ENCODE data around the gene GRIK2.

Gene GRIK2

DNA sequence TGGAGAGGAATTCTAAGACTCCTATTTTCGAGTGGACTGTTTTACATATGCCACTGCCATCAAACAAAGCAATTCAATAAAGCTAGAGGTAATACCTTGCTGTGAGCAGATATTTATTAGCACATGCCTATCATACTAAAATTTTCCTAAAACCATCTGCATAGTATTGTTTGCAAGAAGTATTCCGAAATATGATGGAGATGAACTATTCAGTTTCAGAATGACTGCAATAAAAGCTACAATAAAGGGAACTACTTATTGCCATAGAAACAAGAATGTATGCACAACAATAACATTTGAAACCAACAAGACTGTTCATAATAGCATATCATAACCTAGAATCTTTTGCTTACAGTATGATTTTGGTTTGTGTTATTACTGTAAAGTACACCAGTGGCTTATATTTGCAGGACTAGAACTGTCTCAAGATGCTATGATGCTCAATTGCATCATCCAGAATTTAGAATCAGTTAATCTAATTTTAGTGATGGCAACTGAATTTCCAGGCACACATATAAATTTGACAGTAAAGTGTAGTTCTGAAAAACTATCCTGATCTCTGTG, 144.3 kb downstream of the GRIK2 start:
- no peak for DNase-seq (ENCODE audit: low read depth in 2 of 2)

DNA sequence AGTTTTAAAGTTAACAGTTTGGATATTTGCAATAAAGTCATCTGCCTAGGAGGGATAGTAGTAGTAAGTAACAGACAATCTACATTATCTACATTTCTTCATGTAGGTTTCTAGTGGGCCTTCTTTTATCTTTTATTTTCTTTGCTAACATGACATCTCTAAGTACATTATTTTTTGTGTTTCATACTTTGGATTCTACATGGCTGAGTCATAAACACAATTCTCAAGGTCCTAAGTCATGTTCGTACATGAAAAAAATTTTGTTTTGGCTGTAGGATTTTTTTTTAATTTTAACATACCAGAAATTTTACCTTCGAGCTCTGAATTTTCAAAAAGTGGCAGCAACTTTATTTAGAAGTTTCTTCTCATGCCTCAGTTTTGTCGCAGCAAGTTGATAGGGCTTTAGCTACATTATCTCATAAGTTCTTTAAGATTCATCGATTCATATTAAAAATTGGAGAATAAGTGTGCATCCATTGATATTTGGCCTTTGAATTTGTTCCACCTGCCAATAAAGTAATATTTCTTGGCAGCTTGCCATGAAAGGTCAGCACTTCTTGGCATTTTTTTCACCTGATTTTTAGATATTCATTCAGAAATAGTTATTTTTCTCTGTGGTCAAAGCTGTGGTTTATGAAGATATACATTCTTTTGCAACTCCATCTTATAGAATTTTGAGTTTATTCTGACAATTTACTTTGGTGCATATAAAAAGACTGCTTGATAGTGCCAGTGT, 146.2 kb downstream of the GRIK2 start:
- DNase-seq (ENCODE audit: low read depth in 2 of 2): no peak

DNA sequence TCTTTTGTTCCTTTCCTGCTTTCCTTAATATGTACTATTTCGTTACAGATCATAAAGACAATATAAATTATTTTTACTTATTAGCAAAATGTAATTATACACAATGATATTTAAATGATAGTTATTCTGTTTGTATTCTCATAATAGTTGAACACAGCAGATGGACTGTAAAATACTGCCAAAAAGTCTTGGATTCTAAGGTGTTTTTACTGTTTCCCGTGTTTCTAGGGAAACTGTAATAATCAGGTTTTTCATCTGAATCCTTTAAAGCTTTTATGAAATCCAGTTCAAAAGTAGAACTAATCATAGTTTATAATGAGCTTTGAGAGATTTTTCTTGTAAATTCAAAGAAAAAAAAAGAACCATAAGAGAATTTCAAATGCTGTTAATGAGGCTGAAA, 148.4 kb downstream of the GRIK2 start:
- DNase-seq (ENCODE audit: low read depth in 2 of 2): no peak

DNA sequence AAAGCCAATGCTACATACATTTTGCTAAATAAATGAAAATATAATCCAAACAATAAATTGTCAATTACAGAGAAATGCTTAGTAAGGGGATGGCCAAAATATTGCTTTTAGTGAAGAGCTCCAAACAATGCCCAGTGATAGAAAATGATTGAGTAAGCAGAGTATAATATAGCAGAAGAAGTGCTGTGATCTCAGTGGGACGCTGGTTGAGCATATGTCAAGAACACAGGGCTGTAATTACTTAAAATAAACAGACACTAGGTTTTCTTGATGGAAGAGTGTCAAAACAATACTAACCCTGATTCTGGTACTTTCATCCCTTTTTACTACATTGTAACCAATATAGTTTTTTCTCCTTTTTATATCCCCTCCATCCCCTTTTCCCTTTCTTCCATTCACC, 150.3 kb downstream of the GRIK2 start:
- no peak for DNase-seq (ENCODE audit: low read depth in 2 of 2)

DNA sequence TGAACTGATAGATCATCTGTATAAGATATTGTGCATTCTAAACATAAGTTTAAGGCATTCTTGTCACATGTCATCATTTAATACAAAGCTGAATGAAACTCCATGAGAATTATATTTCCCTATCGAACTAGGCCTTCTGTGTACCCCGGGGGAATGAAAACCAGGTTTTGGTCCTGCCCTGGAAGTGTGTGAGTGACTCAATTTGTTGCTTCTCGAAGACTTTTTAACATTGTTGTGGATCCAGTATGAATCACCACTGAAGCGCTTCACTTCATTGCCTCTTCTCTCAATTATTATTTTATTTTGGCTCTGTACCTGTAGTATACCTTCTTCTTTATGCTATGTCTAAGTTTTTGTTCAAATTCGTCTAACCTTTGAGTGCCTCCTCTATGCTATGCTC, 150.8 kb downstream of the GRIK2 start:
- DNase-seq (ENCODE audit: low read depth in 2 of 2): no peak

DNA sequence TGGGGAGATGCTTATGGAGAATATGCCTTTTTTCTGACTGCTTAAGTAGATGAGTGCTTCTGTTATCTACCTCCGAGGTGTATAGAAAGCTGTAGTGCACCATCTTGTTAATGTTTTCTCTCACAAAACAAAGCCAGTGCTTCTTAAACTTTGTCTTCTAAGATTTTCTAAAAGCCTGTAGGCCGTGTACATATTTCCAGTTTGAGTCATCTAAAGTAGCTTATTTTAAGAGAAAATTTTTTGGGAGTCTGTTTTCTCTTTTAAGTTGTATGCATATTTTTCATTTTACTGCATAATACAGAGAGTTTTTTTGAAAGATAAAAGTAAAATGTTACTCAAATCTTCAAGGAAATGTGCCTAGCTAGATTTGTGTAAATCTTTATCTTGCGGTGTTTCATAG, 151.7 kb downstream of the GRIK2 start:
- no peak for DNase-seq (ENCODE audit: low read depth in 2 of 2)

DNA sequence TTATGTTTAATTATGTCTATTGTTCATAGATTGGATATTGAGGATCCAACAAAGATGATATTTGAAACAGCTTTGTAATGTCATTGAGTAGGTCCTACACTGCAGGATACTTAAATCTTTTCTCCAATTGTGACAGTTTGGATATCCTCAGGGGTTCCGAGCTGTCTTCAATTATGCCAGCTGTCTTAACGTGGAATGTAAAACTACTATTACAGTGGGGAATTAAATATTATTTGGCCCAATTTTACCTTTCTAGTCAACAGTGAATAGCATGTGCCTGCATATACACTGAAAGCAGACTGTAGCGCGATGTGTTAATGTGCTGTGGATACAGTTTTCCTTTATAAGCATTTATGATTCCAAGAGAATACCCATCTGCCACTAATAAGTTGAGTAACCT, 156.9 kb downstream of the GRIK2 start:
- no peak for DNase-seq (ENCODE audit: low read depth in 2 of 2)

DNA sequence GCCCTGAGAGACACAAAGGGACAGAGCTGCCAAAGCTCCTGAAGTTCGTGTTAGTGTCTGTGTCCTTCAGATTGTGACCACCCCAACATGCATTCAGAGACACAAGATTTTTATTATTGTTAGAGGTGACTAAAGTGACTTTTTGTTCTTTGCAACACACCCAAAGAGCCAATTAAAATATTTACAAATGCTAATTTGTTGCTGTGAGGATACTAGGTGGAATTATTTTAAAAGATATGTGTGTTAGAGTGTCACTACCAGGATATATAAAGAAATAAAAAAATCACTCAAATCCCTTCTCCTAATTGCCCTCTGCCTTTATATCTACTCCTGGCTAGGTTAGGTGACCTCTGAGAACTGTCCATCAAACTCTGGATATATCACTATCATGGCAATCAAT, 160.7 kb downstream of the GRIK2 start:
- no peak for DNase-seq (ENCODE audit: low read depth in 2 of 2)

DNA sequence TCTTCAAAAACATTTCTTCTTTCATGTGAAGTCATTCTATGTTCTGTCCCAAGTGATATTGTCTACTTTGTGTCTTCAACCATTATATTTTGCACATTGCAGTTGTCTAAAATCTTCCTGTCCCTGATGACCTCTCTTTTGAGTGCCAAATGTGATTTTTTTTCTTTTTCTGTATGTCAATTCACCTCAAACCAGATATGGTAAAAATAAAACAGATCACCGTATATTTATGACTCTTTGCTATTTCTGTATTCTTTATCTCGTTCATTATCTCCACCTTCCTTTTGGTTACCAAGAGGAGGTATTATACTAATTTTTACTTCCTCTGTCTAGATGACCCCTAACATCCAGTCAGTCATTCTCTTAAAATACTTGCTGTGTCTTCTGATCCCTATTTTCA, 165.2 kb downstream of the GRIK2 start:
- DNase-seq (ENCODE audit: low read depth in 2 of 2): no peak

DNA sequence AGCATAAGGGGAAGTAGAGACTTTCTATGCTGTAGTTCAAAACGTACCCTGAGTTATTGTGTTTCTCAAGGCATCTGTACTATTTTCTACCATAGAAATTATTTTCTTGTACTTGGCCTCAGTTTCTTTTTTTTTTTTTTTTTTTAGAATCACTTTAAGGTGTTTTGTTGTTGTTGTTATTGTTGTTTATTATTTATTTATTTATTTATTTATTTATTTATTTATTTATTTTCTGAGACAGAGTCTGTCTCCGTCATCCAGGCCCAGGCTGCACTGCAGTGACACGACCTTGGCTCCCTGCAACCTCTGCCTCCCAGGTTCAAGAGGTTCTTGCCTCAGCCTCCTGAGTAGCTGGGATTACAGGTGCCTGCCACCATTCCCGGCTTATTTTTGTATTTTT, 179.1 kb downstream of the GRIK2 start:
- DNase-seq (ENCODE audit: low read depth in 2 of 2): no peak

DNA sequence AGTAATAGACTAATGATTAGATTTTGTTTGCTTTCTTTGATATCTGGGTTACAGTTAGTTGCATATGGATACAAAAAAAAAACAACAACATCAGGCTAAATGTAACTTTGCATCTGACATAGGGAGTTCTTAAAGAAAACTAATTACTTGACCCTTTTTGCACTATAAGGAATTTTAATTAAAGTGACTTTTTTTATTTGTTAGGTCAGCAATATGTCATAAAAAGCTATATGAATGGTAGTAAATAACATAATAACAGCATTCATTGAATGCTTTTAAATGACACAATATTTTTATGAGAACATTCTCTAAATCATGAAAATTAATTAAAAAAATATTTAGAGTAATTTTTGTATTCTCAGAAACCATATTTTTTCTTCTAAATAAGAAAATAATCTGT, 183.6 kb downstream of the GRIK2 start:
- DNase-seq (ENCODE audit: low read depth in 2 of 2): no peak

DNA sequence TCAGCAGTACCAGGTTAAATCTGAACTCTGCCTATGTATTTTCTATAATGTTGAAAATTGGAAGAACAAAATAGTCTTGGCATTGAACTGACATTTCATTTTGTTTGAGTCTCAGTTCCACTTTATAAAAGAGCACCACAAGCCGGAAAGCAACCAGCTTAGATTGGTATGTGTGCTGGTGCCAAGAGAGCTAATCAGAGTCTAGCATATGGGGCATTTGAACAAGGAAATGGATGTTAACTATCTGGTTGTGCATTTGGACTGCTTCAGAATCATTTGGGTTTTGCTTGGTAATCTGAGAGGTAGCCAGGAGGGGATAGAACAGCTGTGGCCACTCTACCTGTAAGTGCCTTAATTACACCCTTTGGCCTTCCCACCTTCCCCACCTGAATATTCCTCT, 184.8 kb downstream of the GRIK2 start:
- no peak for DNase-seq (ENCODE audit: low read depth in 2 of 2)

DNA sequence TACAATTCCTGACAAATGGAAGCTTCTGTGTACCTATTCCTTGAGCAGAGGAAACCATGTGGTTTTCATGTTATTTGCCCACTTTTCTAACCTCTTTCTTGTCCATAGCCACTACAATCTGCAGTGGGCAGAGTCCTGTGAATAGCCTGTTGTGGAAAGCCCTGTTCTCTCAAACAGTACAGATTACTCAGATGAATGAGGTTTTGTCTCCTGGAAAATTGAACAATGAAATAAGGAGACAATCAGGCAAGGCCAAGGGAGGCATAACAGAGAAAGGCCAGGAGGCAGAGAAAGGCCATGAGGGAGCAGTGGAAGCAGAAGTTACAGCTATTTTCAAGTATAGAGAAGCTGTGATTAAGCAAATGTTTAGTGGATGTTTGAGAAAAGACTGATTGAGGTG, 189.3 kb downstream of the GRIK2 start:
- DNase-seq (ENCODE audit: low read depth in 2 of 2): no peak

DNA sequence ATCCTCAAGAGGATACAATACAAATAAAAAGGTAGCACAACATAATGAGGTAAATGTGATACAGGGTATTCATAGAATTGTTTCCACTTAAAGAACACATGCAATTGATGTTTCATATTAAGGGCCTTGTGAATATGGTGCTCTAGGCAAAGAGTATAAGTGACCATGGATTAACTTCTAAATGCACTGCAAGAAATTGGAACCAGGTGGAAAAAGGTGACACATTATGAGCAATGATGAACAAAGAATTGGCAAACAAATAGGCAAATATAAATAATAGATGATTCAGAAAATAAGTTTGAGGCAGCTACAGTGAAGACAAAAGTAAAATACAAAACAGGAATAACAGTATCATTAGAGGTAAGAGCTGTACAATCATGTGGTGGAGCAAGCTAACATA, 192.0 kb downstream of the GRIK2 start:
- no peak for DNase-seq (ENCODE audit: low read depth in 2 of 2)

DNA sequence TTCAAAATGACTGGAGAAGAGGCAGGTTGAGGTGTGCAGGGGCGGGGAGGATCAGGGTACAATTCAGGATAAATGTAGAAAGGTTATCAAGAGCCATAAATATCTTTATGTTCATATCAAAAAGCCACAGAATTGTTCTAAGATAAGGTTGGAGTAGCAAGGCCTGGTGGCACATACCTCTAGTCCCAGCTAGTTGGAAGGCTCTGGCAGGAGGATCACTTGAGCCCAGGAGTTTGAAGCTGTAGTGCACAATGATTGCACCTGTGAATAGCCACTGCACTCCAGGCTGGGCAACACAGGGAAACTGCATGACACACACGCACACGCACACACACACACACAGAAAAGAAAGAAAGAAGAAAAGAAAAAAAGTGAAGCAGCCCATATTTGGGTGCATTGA, 194.8 kb downstream of the GRIK2 start:
- no peak for DNase-seq (ENCODE audit: low read depth in 2 of 2)

DNA sequence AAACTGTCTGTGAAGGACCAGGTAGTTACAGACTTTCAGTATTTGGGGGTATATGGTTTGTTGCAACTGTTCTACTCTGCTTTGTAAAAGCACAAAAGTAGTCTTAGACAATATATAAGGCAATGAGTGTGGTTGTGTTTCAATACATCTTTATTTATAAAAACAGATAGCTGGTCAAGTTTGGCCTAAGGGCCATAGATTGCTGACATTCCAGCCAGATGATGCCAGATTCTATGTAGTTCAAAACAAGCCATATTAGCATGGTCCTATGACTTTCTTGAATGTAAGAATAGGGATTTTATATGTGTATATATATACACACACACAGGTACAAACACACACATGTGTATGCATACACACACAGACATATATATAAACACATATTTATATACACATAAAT, 201.8 kb downstream of the GRIK2 start:
- no peak for DNase-seq (ENCODE audit: low read depth in 2 of 2)

DNA sequence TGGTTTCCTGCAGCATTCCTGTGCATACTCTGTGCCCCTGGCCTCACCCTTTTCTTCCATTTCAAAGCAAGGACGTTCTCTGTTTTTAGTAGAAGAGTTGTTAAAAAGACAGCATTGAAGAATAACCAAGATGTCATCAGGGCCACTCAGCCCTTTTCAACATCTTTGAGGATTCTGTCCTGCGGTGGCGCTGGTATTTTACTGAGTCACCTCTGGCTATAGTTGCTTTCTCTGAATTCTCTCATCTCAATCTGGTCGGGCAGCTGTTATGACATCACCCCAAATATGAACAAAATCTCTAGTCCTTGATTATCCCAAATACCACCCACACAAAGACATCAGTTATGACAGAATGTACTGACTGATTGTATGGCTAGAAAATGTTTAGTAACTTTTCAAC, 204.2 kb downstream of the GRIK2 start:
- DNase-seq (ENCODE audit: low read depth in 2 of 2): no peak

DNA sequence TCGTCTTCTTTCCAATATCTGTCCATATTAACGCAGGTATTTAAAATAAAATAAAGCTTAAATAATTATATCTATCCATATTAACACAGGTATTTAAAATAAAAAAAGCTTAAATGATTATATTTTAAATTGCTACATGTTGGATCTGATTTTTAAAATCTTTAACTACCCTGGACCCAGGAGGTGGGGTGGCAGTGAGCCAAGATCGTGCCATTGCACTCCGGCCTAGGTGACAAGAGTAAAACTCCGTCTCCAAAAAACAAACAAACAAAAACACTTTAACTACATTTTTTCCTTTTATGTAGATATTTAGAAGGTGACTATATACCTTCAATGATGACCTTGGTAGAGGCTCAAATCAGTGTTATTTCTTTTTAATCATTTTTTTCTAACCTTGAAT, 211.9 kb downstream of the GRIK2 start:
- DNase-seq (ENCODE audit: low read depth in 2 of 2): no peak

DNA sequence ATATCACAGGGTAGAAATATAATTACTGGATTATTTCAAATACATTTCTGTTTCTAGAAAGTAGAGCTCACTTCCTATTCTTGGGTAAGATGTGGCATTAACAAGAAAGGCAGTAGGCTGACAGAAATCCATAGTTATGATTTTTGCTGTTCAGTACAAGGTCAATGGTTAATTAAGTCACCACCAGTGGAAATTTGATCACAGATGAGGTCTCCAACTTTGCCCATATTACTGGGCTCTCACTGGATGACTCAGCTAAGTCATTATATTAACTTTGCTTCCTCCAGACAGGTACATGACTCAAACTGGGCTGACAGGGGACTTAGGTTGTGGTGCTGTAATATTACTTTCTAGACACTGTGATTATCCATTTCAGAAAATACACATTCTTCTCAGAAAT, 212.4 kb downstream of the GRIK2 start:
- no peak for DNase-seq (ENCODE audit: low read depth in 2 of 2)

DNA sequence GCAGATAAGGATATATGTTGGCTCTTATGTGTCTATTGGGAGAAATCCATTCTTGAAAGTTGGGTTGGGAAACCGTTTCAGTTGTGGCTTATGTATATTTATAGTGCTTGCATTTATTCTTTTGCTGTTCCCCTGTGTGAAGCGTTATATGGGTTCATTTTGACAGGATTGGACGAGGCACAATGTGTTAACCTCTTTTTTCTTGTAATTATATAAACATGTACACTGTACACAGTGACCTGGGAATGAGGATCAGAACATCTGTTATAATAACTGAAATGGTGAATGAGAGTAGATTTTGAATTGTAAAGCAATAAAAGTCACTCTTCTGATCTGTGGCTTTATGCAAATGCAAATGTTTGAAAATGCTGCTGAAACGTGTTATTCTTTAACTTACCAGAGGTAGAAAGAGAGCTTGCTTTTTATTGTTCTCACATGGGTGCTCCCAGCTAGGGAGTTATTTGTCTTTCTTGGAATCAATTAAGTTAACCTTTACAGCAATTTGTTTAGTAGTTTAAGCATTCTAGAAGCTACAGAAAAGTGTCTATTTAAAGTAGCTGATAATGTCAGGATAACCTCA, 213.7 kb downstream of the GRIK2 start:
- DNase-seq (ENCODE audit: low read depth in 2 of 2): no peak

DNA sequence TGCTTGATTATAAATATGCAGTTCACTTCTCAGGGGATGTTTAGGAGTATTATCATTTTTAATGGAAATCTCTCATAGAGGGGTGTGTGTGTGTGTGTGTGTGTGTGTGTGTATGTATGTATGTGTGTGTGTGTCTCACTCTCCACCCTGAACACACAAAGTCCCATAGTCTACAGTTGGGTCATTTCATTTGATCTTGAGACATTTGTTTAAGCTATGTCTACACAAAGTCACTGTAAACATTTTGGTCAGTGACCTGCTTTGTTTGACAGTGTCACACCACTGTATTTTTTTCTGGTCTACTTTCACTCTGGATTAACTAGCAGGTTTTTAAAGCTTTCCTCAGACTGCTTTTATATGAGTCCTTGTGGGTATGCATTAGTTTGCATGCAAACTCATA, 215.2 kb downstream of the GRIK2 start:
- no peak for DNase-seq (ENCODE audit: low read depth in 2 of 2)

DNA sequence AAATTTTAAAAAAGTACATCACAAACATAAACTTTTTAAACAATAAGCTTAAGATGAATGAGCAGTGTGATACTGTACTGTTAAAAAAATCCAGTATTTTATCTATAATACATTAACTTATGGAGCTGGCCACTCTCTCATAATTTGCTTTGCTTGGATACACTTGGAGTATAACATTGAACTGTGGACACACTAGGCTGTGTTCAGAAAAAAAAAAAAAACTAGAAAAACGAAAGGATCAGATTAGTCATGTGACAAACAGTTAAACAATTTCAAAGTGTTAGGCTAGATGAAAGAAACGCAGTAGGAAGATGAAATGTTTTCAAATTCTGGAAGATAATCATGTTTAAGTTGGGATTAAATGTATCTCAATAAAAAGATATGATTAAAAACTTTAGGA, 220.0 kb downstream of the GRIK2 start:
- no peak for DNase-seq (ENCODE audit: low read depth in 2 of 2)

DNA sequence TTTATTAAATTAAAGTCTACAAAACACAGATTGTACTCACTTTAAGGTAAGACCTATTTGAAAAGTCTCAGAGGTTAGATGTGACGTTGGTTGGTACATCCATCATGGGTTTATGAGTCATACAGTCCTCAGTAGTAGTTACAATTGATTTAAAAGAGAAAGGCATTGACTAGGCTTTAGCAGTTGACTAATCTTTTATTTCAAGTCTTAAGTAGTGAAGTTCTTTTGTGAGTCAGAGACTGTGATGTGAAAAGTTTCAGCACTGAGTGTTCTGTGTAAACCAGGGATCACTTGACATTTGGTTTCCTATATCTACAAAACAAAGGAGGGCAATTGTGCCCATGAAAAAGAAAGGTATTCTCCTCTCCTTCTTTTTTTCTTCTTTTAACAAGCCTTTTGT, 221.3 kb downstream of the GRIK2 start:
- DNase-seq (ENCODE audit: low read depth in 2 of 2): no peak

DNA sequence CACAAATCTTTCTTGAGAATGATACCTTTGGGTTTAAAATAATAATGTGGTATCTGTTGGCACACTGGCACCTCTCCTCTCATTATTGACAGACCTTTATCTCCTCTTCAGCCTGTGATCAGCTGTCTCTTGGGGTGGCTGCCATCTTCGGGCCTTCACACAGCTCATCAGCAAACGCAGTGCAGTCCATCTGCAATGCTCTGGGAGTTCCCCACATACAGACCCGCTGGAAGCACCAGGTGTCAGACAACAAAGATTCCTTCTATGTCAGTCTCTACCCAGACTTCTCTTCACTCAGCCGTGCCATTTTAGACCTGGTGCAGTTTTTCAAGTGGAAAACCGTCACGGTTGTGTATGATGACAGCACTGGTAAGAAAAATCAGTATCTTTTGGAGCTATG, 232.8 kb downstream of the GRIK2 start:
- DNase-seq (ENCODE audit: low read depth in 2 of 2): no peak

Data from stimulated activated CD4-positive, alpha-beta T cell treated with anti-CD3 and anti-CD28 coated beads, Interleukin-4, amount 100 ng/mL, for 48 hours (primary cell).